ENCODE data around the gene RTN4RL1.

DNA sequence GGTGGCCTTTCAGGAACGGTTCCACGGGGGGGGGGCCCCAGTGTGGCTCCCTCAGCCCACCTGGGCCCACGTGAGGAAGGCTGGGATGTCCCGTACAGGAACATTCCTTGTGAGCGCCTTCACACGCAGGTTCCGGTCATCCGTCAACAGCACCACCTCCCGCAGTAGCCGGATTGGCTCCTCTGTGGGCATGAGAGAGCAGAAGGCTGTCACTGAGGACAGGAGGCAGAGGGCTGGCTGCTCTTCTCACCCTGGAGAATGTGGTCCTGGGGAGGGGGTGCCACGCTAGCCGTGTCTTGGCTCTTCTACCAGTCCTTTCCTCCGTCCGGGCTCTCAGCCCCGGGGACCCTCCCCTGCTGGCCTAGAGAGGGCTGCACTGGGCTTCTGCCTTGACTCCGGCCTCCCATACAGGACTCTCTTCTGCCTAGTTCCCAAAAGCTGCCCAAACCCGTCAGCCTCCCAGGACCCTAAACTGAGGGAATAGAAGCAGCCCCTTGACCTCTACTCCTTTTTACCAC, 36.4 kb upstream of the RTN4RL1 start:
- TF ChIP-seq, protein P1, sequence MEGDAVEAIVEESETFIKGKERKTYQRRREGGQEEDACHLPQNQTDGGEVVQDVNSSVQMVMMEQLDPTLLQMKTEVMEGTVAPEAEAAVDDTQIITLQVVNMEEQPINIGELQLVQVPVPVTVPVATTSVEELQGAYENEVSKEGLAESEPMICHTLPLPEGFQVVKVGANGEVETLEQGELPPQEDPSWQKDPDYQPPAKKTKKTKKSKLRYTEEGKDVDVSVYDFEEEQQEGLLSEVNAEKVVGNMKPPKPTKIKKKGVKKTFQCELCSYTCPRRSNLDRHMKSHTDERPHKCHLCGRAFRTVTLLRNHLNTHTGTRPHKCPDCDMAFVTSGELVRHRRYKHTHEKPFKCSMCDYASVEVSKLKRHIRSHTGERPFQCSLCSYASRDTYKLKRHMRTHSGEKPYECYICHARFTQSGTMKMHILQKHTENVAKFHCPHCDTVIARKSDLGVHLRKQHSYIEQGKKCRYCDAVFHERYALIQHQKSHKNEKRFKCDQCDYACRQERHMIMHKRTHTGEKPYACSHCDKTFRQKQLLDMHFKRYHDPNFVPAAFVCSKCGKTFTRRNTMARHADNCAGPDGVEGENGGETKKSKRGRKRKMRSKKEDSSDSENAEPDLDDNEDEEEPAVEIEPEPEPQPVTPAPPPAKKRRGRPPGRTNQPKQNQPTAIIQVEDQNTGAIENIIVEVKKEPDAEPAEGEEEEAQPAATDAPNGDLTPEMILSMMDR (conservative IDR thresholded peaks at IDR 0.05; ENCODE audit: low read length), result no peak
- TF ChIP-seq EZH2phosphoT487 (IDR thresholded peaks at IDR 0.05; ENCODE audit: borderline replicate concordance), result no peak

All from Loucy (cell line).